CD4-positive, alpha-beta T cell treated with Interleukin-15 for 4 hours (primary cell): Measurements from ENCODE around the gene SP7.
A peak's percentile ranks its signal among the peaks of the same experiment; 100 is the strongest.
"Not testable (repeated sequence)": the region's sequence is repeated elsewhere in the genome, so short reads cannot be mapped to it uniquely, and the experiment has no call there.

Source experiments
- DNase-seq: peaks from one replicate; pipeline ENCODE4 v3.0.0-alpha.2; 2020; ENCODE audit warnings: low spot score

The SP7 gene

GRCh38 chr12:53336181-53336681 lies at the start of gene SP7:
TSS of gene SP7 (minus strand) at chr12:53336354. CDS start at chr12:53335646, 708 bp downstream.
- DNase-seq = no peak

- no peak for DNase-seq
These were observed 47.1 kb upstream of the SP7 start for GRCh38 chr12:53383258-53383657.

DNA sequence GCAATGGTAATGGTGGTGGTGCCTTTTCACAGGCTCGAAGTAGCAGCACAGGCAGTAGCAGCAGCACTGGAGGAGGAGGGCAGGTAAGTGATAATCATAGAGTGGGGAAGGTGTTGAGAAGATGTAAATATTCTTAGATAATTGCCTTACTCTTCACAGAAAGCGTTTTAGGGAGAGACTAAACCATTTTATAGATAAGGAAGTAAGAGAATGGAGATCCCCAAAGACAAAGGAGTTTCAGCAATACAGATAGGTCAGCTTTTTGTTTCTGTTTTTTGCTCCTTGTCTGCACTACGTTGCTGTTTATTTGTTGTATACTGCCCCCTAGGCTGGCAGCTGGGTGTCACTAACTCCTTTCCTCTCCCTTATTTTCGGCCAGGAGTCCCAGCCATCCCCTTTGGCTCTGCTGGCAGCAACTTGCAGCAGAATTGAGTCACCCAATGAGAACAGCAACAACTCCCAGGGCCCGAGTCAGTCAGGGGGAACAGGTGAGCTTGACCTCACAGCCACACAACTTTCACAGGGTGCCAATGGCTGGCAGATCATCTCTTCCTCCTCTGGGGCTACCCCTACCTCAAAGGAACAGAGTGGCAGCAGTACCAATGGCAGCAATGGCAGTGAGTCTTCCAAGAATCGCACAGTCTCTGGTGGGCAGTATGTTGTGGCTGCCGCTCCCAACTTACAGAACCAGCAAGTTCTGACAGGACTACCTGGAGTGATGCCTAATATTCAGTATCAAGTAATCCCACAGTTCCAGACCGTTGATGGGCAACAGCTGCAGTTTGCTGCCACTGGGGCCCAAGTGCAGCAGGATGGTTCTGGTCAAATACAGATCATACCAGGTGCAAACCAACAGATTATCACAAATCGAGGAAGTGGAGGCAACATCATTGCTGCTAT lies 45.8 kb upstream of the SP7 start:
- DNase-seq = peak; percentile 58

- no peak for DNase-seq
These were observed 44.9 kb upstream of the SP7 start for GRCh38 chr12:53380794-53381730.

GRCh38 chr12:53380104-53380793 lies 44.1 kb upstream of the SP7 start, which contains the start of gene SP1:
TSS of gene SP1 (plus strand) at chr12:53380176. CDS start at chr12:53380292, 116 bp downstream.
- peak; percentile 87 for DNase-seq

GRCh38 chr12:53379389-53380103 lies 43.4 kb upstream of the SP7 start:
- peak; percentile 100 for DNase-seq

DNA sequence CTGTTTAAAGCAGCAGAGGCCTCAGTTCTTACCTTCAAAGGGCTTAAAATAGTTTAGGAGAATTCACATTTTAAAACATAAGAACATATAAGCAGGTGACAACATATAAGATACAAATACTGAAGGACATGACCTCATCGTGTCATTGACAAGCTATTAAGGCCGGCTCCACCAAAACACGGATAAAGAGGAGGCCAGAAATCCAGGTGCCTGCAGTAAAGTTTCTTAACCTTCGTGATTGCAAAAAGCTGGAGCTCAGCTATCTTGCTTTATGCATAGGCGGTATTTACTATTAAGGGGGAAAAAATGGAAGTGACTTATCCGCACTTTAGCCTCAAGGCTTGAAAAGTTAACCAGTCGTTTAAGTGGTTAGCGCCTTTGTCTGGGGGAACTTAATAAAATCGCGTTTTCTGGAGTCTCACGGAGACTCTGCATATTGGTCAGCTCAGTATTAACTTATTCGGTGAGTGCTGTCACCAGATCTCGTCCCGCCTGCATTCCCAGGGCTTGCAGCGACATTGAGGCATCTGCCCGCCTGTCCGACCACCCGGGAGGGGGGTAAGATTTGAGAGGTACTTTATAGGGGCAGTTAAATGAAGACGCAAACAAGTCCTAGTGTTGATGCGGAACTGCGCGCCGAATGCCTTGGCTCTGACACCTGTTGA lies 42.7 kb upstream of the SP7 start:
- no peak for DNase-seq

DNA sequence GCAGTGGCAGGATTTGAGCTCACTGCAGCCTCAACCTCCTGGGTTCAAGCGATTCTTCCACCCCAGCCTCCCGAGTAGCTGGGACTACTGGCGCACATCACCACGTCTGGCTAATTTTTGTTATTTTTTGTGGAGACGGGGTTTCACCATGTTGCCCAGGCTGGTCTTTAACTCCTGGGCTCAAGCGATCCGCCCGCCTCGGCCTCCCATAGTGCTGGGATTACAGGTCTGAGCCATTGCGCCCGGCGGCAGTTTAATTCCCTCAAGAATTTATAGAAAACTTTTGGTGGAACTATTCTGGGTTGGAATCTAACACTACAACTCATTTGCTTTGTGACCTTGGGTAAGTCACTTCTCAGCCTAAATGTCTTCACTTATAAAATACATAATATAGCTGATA lies 42.1 kb upstream of the SP7 start:
- DNase-seq = no peak

DNA sequence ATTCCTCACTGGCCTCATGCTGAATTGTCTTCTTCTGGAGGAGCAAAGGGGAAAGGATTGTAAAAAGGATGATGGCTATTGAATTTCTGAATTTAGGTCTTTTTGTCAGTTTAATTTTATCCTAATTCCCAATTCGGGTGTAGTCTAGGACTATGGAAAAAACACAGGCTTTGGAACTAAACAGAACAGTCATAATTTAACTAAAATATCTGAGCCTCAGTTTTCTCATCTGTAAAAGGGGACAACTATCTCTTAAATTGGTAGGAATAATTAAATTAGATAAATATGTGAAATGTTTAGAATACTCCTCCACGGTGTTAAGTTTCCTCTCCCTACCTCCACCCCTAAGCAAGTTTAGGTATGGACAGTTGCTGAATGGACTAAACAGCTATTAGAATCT lies 40.6 kb upstream of the SP7 start:
- DNase-seq = no peak

DNA sequence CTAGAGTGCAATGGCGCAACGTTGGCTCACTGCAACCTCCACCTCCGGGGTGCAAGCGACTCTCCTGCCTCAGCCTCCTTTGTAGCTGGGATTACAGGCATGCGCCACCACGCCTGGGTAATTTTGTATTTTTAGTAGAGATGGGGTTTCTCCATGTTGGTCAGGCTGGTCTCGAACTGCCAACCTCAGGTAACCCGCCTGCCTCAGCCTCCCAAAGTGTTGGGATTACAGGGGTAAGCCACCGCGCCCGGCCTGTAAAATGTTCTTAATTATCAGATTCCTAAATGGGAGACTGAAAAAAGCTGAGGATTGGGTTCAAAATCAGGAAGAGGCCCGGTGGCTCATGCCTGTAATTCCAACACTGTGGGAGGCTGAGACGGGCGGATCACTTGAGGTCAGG lies 38.1 kb upstream of the SP7 start:
- not testable (repeated sequence) for DNase-seq

DNA sequence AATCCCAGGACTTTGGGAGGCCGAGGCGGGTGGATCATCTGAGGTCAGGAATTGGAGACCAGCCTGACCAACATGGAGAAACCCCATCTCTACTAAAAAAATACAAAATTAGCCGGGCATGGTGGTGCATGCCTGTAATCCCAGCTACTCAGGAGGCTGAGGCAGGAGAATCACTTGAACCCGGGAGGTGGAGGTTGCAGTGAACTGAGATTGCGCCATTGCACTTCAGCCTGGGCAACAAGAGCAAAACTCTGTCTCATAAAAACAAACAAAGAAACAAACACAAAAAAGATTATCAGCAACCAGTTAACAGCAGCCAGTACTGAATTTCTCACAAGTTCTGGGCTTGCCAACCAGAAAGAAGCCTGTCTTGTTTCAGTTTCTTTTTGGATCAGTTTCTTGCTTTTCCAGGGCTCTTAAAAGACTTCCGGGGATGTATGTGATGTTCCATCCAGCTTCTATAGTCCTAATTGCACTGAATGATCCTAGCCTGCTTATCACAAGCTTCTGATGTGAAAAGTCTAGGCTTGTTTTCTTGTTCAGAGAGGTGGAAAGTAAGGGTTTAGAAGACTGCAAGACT lies 37.5 kb upstream of the SP7 start:
- DNase-seq = not testable (repeated sequence)

DNA sequence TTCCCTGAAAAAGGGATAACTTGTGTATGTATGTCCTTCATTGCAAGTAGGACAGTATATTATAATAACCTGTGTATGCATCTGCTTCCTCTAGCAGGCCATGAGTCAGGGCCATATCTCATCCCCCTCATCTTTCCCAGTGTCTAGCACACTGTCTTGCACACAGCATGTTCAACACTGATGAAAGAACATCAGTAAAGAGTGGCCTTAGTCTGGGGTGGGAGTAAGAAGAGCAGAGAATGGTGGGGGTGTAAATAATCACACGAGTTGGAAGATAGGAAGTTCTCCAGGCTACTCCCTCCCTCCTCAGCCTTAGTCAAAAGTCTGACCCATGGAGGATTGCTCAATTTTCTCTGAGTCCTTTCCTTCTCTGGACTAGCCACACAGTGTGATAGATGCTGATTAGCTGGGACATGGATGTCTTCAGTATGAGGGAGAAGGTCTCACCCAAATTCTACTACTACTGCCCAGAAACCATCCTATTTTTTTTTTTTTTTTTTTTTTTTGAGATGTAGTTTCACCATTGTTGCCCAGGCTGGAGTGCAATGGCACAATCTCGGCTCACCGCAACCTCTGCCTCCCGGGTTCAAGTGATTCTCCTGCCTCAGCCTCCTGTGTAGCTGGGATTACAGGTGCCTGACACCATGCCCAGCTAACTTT lies 29.2 kb upstream of the SP7 start:
- DNase-seq = no peak

GRCh38 chr12:53361638-53362037 lies 25.5 kb upstream of the SP7 start:
- not testable (repeated sequence) for DNase-seq

- DNase-seq = no peak
These were observed 22.8 kb upstream of the SP7 start for GRCh38 chr12:53358836-53359419.

DNA sequence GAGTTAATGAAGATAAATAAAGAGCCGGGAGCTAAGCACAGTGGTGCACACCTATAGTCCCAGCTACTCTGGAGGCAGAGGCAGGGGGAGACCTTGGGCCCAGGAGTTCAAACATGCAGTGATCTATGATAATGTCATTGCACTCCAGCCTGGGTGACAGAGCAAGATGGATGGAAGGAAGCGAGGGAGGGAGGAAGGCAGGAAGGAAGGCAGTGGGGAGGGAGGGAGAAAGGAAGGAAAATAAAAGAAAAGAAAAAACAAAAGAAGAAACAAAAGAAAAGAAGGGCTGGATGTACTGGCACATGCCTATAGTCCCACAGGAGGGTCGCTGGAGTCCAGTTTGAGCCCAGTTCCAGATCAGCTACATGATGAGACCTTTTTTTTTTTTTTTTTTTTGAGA lies 19.0 kb upstream of the SP7 start:
- DNase-seq = no peak

DNA sequence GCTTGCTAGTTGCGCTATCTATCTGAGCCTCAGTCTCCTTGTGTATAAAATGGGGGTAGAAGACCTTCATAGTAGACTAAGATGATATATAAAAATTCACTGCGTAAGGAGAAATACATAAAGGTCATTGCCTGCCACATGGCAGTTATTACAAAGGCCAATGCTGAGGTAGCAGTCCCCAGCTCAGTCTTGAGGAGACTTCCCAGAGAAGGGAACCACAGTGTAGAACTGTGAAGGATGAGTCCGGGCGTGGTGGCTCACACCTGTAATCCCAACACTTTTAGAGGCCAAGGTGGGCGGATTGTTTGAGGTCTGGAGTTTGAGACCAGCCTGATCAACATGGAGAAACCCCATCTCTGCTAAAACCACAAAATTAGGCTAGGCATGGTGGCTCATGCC lies 17.1 kb upstream of the SP7 start:
- no peak for DNase-seq

DNA sequence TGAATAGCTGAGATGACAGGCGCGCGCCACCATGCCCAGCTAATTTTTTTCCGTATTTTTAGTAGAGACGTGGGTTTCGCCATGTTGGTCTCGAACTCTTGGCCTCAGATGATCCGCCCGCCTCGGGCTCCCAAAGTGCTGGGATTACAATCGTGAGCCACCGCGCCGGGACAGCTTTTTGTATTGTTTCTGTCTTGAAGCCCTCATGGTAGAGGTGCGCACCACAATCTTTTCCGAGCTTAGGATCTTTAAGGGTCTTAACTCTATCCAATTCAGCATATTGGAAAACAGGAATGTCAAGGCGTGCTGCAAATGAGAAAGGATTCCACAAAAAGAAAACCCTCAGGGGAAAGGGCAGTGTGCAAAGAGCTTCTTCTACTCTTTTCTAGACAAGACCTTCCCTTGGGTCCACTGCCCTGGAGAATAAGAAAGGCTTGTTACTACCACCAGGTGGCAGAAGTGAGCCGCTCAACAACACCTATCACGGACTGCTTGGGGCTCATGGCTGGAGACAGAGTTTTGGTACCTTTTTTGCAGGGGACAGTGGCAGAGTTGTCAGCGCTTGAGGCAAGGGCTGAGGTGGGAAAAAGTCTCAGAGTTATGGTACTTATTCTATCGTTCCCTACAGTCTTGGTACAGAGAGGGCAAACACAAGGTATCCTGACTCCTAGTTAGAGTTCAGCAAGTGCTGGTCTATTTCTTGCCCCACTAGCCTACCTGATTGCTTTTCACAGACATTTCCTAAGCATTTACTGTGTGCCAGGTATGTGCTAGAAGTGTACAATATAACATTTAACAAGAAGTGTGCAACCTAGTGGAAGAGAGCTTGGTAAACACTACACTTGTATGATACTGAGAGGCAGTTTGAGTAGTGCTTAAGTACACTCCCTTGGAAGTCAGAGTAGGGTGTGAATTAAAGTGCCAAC lies 16.4 kb upstream of the SP7 start:
- peak; percentile 90 for DNase-seq

DNA sequence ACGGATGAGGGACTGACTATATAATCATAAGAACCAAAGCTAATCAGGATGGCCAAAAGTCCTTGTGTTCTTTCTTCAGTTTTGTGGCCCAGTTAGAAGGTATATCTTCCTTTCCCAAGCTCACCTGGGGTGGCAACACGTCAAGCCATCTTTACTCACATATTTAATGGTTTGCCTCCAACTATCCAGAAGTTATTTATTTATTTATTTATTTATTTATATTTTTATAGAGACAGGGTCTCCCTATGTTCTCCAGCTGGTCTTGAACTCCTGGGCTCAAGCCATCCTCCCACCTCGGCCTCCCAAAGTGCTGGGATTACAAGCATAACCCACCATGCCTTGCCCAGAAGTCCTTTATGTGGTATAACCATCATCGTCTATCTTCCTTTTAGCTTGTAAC lies 11.8 kb upstream of the SP7 start:
- no peak for DNase-seq
